Measurements from ENCODE around the gene FOXO3.
"Not testable (repeated sequence)": the region's sequence is repeated elsewhere in the genome, so short reads cannot be mapped to it uniquely, and the experiment has no call there.

DNA sequence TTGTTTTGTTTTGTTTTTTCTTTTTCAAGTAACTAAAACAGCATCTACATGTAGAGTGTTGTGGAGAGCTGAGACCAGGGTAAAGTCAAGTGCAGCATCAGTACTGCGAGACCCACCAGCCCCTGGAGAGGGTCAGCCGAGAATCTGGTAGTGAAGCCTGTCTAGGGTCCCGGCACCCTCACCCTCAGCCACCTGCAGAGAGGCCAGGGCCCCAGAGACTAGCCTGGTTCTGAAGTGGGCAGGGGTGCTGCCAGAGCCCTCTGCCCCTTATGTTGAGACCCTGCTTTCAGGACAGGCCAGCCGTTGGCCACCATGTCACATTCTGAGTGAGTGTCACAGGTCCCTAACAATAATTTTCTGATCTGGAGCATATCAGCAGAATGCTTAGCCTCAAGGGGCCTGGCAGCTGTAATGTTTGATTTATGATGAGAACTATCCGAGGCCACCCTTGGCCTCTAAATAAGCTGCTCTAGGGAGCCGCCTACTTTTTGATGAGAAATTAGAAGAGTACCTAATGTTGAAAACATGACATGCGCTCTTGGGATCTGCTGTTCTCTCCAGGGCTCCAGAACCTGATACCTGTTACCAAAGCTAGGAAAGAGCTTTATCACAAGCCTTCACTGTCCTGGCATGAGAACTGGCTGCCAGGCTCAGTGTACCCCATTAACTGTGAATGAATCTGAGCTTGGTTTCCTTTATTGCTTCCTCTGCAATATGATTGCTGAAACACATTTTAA is 121.8 kb downstream of the FOXO3 start:
- TF ChIP-seq, protein P1, sequence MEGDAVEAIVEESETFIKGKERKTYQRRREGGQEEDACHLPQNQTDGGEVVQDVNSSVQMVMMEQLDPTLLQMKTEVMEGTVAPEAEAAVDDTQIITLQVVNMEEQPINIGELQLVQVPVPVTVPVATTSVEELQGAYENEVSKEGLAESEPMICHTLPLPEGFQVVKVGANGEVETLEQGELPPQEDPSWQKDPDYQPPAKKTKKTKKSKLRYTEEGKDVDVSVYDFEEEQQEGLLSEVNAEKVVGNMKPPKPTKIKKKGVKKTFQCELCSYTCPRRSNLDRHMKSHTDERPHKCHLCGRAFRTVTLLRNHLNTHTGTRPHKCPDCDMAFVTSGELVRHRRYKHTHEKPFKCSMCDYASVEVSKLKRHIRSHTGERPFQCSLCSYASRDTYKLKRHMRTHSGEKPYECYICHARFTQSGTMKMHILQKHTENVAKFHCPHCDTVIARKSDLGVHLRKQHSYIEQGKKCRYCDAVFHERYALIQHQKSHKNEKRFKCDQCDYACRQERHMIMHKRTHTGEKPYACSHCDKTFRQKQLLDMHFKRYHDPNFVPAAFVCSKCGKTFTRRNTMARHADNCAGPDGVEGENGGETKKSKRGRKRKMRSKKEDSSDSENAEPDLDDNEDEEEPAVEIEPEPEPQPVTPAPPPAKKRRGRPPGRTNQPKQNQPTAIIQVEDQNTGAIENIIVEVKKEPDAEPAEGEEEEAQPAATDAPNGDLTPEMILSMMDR (IDR thresholded peaks at IDR 0.05) = not testable (repeated sequence)
- TF ChIP-seq POLR2A (IDR thresholded peaks at IDR 0.05) = not testable (repeated sequence)

All from prostate gland (tissue), 2 donors.